Coronary artery (tissue), 2 donors: ENCODE measurements around the gene CFAP206.

ENCODE experiments used
- DNase-seq: peaks from one replicate; pipeline ENCODE4 v3.0.0-alpha.2; 2017; ENCODE audit warnings: low spot score
- H3K27ac ChIP-seq, 2 donors: fragments of 200-600 bp; sonication (generic); one replicate each; pipeline ENCODE4 v1.5.1; 2016 to 2019
- H3K4me3 ChIP-seq: fragments of 200-600 bp; sonication (generic); 2 replicates; pipeline ENCODE4 v1.5.1; 2016; ENCODE audit warnings: mild to moderate bottlenecking, moderate library complexity
- TF ChIP-seq, protein P1 (sequence below): fragments of 200-600 bp; sonication (generic); IDR thresholded peaks from one replicate; pipeline ENCODE4 v1.5.1; 2019; ENCODE audit warnings: antibody characterized with exemption

Gene CFAP206

DNA sequence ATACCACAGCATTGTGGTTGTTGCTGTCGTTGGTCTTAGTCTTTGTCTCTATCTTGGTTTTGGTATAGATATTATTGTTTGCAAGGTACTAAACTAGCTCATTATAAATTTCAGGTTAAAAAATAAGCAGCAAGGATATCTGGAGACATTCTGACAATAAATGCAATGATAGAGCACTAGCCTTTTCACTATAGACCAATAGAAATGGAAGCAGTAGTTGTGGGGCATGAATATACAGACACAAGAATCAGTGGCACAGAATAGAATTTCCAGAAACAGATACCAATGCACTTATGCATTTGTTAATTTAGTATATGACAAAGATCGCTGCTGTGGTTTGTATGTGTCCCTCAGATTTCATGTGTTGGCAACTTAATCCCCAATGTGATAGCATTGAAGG, 31.1 kb upstream of the CFAP206 start:
- TF ChIP-seq, protein P1, sequence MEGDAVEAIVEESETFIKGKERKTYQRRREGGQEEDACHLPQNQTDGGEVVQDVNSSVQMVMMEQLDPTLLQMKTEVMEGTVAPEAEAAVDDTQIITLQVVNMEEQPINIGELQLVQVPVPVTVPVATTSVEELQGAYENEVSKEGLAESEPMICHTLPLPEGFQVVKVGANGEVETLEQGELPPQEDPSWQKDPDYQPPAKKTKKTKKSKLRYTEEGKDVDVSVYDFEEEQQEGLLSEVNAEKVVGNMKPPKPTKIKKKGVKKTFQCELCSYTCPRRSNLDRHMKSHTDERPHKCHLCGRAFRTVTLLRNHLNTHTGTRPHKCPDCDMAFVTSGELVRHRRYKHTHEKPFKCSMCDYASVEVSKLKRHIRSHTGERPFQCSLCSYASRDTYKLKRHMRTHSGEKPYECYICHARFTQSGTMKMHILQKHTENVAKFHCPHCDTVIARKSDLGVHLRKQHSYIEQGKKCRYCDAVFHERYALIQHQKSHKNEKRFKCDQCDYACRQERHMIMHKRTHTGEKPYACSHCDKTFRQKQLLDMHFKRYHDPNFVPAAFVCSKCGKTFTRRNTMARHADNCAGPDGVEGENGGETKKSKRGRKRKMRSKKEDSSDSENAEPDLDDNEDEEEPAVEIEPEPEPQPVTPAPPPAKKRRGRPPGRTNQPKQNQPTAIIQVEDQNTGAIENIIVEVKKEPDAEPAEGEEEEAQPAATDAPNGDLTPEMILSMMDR: no peak
- Histone ChIP-seq H3K27ac (no peak overlapping the region), H3K4me3 (no peak overlapping the region)
- no peak for DNase-seq

DNA sequence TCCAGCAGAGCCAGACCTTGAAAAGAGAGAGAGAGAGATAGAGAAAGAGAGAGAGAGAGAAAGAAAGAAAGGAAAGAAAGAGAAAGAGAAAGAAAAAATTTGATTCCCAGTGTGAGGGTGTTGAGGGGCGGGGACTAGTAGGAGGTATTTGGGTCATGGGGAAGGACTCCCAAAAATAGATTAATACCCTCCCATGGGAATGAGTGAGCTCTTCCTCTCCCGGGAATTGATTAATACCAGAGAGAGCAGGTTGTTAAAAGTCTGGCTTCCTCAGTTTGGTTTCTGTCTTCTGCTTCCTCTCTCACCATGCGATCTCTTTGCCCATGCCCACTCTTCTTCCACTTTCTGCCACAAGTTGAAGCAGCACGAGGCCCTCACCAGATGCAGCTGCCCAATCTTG, 28.8 kb upstream of the CFAP206 start:
- H3K4me3 ChIP-seq: no peak overlapping the region
- TF ChIP-seq, protein P1: no peak
- DNase-seq: no peak
- no peak overlapping the region for H3K27ac ChIP-seq

DNA sequence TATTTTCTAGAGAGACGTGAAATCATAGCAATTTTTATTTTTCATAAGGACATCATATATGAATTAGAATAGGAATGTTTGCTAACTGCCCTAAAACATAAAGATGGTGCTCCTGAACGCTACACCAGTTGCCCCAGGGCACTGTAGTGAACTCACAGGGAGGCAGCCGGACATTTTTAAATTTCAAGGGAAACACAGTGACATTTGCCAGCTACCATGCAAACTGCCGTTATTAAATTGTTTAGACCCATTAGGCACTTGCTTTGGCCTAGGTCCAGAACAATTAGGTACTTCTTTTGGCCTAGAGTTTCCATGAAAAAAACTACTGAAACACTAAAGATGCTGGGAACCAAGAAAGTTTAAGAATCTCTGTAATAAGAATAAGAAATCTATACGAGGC, 24.9 kb upstream of the CFAP206 start:
- DNase-seq: no peak

DNA sequence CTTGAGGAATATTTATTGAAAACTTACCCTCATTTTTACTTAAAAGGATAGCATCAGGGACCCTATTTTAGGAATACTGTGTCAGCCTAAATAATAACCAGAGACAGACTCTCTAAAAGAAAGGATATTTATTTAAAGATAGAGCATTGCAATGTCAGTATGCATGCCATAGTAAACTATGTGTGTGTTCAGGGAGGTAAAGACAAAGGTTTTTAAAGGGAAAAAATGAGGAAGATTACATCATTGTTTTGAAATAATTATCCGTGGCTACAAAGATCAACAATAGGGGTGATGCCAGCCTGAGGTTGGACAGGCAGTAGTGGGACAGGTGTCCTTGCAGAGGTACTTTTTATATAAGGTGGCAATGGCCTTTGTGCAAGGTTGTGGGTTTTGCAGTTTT, 23.7 kb upstream of the CFAP206 start:
- no peak for DNase-seq
- TF ChIP-seq, protein P1: no peak
- H3K4me3 ChIP-seq: no peak overlapping the region
- no peak overlapping the region for H3K27ac ChIP-seq

More for the DNA sequence above, 24.9 kb upstream of the CFAP206 start:
- Histone ChIP-seq H3K4me3 (no peak overlapping the region), H3K27ac (no peak overlapping the region)
- TF ChIP-seq, protein P1: no peak

DNA sequence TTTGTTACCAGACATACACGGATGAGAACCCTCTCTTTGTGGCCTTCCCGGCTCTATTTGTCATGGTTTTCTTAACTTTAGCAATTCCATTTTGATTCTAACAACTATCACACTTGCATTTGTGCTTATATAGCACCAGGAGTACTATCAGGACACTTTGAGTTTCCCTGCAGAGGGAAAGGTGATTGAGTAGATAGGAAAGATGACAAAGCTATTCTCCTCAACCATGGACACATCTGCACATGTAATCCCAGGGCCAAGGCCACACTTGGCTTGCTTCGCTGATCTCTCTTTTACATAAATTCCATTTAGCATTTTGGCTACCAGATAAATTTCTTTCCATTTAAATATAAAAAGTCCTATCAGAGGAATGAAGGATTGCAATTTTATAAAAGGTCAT, 23.3 kb upstream of the CFAP206 start:
- no peak overlapping the region for H3K4me3 ChIP-seq
- DNase-seq: no peak
- TF ChIP-seq, protein P1: no peak
- H3K27ac ChIP-seq: no peak overlapping the region

DNA sequence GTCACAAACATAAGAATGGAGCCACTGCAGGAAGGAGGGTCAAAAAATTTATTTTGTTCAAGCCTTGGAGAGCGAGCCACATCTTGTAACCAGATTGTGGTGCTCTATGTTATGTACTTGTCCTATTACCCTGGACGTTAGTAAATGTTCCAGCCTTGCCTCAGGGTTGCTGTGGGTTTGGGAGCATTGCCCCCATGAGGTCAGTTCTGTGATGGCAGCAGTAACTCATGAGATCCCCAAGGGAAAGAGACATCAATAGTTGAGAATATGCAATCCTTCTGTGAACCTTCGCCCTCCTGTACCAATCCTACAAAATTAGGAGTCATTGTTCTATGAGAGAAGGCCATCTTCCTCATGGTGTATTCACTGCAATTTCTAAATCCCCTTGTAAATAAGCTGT, 16.4 kb upstream of the CFAP206 start:
- TF ChIP-seq, protein P1: no peak
- no peak for DNase-seq
- no peak overlapping the region for H3K27ac ChIP-seq
- no peak overlapping the region for H3K4me3 ChIP-seq

DNA sequence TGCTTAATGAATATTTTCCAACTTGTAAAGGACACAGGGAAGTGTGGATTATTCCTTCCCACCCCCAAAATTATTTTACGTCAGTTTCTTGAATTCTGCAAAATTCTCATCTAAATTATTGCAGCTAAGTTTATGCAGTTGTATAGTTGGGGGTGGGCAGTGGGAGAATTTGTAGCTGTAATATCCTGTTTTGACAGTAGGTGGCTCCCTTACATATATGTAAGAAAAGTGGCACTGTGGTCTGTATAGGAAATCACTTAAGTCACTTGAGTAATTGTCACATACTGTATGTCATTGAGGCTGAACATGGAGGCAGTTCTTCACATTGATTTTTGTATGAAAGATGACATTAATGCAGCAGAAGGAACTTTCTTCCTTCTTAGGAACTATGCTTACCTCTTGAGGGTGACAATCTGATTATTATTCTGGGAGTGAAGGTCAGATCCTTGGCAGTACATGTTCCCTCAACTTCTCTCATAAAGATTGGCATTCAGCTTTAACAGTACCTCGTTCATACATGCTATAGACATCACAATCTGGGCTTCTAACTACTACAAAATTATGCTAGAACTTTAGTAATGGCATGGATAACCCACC, 14.6 kb upstream of the CFAP206 start:
- Histone ChIP-seq H3K27ac (no peak overlapping the region), H3K4me3 (no peak overlapping the region)
- TF ChIP-seq, protein P1: peak; percentile 61
- no peak for DNase-seq
